Epithelial cell of esophagus (primary cell): Measurements from ENCODE around the gene C1QTNF5.
A peak's percentile ranks its signal among the peaks of the same experiment; 100 is the strongest.
"Not testable (repeated sequence)": the region's sequence is repeated elsewhere in the genome, so short reads cannot be mapped to it uniquely, and the experiment has no call there.

Experiments
- DNase-seq: peaks from one replicate; pipeline ENCODE4 v3.0.0; 2010; ENCODE audit warnings: low read depth
- H3K4me3 ChIP-seq: 2 replicates; pipeline ENCODE4 v1.5.1; 2011; ENCODE audit warnings: mild to moderate bottlenecking, low read length, control low read depth
- CTCF ChIP-seq: IDR thresholded peaks from 2 replicates; pipeline ENCODE4 v1.5.1; 2011; ENCODE audit warnings: low read depth, mild to moderate bottlenecking, low read length, control low read depth, inconsistent platforms; ENCODE audit not compliant: insufficient read depth; ENCODE audit errors: missing control alignments

C1QTNF5 gene

GRCh38 chr11:119340335-119341221 is at the start of gene C1QTNF5:
TSS of gene C1QTNF5 (minus strand) at chr11:119340883. CDS start at chr11:119340397, 486 bp downstream.
- no peak for DNase-seq
- peak within 1 kb of the TSS; percentile 3 for H3K4me3 ChIP-seq
- TF ChIP-seq CTCF, result no peak

GRCh38 chr11:119389611-119390254 is 49.0 kb upstream of the C1QTNF5 start:
- DNase-seq, result peak; percentile 45
- peak; percentile 68 for TF ChIP-seq CTCF

GRCh38 chr11:119388103-119388502 is 47.4 kb upstream of the C1QTNF5 start:
- H3K4me3 ChIP-seq, result no peak overlapping the region
- no peak for TF ChIP-seq CTCF
- no peak for DNase-seq

More at GRCh38 chr11:119389611-119390254, 49.0 kb upstream of the C1QTNF5 start:
- no peak overlapping the region for H3K4me3 ChIP-seq

- H3K4me3 ChIP-seq, result no peak overlapping the region
- DNase-seq, result no peak
- no peak for TF ChIP-seq CTCF
These were observed 43.6 kb upstream of the C1QTNF5 start for GRCh38 chr11:119384332-119384731.

- not testable (repeated sequence) for DNase-seq, H3K4me3 ChIP-seq
These were observed 41.8 kb upstream of the C1QTNF5 start for GRCh38 chr11:119382513-119382912.

GRCh38 chr11:119382101-119382500 is 41.4 kb upstream of the C1QTNF5 start:
- H3K4me3 ChIP-seq, result peak overlapping the region; percentile 37
- no peak for DNase-seq
- TF ChIP-seq CTCF, result no peak

GRCh38 chr11:119381181-119381988 is 40.7 kb upstream of the C1QTNF5 start, which contains the start of gene USP2:
TSS of gene USP2 (minus strand) at chr11:119381690. CDS start at chr11:119373480, 8,210 bp downstream.
- DNase-seq, result peak; percentile 99
- peak; percentile 71 for TF ChIP-seq CTCF
- peak within 1 kb of the TSS; percentile 53 for H3K4me3 ChIP-seq
